Erythroblast (primary cell): ENCODE data around the gene EML1.

Experiments used
- GATA1 ChIP-seq: IDR thresholded peaks from 2 replicates; pipeline ENCODE4 v1.6.1; 2011; ENCODE audit warnings: low read depth, mild to moderate bottlenecking, control low read depth, low read length, moderate library complexity
- POLR2A ChIP-seq: IDR thresholded peaks from 2 replicates; pipeline ENCODE4 v1.6.1; 2011; ENCODE audit warnings: mild to moderate bottlenecking, low read length

DNA sequence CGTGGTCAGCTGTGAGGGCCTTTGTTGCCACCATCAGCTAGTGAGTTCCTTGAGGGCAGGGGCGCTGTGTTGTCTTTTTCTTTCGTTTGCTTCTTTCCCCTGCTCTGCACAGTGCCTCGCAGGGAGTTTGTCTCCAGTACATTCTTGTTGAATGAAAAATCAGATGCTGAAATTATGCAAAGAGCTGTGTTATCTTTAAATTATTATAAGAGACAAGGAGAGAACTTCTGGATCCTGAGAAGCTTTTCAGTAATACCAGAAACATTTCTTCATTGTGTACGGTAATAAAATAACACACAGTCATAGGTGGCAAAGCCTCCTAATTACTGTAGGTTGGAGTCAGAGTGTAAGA lies 14.9 kb downstream of the EML1 start:
- TF ChIP-seq POLR2A (no peak), GATA1 (no peak)
